Myocyte (in vitro differentiated cells): ENCODE results near the gene ST3GAL5. TPM values are rescaled to one million over a fixed set of nuclear protein-coding genes. Genes with fewer than 3 reads are reported as not detected.
"Not testable (repeated sequence)": the region's sequence is repeated elsewhere in the genome, so short reads cannot be mapped to it uniquely, and the experiment has no call there.

Experiments
- DNase-seq: peaks from one replicate; pipeline ENCODE4 v3.0.0-alpha.2; 2012; ENCODE audit warnings: low read depth
- polyA plus RNA-seq: library from polyadenylated mRNA; unstranded; fragments of >200 nt; gene quantifications from one replicate; pipeline ENCODE4 v1.2.1, GENCODE V29; 2012; ENCODE audit warnings: missing spikeins
- total RNA-seq: library from RNA; depleted of rRNA; stranded (reverse); fragments of >200 nt; gene quantifications from 2 replicates; pipeline ENCODE4 v1.2.3, GENCODE V29; 2014

The ST3GAL5 gene
- 46.9 and 68.8 TPM in 2 replicates for total RNA-seq
- 13.8 TPM for polyA plus RNA-seq

GRCh38 chr2:85888684-85889626, at the start of gene ST3GAL5:
TSS of gene ST3GAL5 (minus strand) at chr2:85888990. CDS start at chr2:85888905, 85 bp downstream.
- peak; percentile 90 for DNase-seq

DNA sequence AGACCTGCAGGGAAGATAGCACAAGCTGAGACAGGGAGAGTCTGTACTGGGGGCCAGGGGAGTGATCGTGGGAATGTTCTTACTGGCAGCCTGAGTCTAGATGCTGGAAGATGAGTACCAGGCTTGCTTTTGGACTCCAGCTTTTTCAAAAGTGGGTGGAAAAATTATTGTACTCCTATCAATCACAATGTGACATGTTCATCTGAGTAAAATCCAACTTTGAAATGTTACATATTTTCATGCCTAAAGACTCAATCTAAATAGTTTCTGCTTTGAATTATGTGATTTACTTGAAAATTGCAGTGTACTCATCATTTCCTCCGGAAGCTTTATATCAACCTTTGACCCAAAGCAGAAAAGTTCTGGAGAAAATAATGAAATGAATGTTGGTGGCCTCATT, 49.7 kb upstream of the ST3GAL5 start:
- DNase-seq = no peak

DNA sequence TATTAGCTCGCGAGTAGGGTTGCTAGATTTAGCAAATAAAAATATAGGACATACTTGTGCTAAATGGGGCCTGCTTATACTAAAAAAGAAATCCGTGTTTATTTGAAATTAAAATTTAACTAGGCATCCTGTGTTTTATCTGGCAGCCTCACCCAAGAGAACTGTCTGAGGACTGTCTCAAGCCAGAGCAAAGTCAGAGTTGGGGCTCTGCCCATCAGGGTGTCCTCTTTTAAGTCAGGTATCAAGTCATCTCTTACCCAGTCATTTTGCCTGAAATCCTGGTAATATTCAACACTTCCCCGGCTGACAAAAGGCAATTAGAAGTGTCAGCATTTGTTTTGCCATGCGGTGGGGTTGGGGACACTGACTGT, 48.3 kb upstream of the ST3GAL5 start:
- DNase-seq = no peak

DNA sequence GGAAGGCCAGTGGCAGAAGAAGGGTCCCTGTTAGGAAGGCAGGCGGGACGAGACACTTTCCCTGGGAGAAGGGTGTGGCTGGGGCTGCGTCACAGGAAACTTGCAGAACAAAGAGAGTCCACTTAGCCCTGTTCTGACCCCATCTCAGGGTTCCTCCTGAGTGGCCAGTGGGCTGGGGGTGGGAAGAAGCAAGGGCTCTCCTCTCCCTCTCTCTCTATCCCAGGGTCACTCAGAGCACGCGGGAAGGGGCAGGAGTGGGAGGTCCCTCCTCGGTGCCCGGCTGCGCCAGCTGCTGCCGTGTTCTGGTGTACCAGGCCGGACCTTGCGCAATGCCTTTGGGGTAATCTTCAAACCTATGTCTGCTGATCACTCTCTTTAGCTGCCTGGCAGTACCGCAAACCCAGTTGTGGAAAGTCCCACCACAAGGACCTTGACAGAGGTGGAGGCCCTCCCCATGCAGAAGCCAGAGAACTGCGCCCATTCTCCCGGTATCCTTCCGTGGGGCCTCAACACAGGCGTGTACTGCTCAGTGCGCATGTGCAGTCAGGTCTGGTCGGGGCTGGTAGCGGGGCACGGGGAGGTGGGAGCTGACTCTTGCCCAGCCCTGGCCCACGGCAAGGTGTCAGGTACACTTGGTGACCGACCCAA, 47.8 kb upstream of the ST3GAL5 start:
- DNase-seq = no peak

DNA sequence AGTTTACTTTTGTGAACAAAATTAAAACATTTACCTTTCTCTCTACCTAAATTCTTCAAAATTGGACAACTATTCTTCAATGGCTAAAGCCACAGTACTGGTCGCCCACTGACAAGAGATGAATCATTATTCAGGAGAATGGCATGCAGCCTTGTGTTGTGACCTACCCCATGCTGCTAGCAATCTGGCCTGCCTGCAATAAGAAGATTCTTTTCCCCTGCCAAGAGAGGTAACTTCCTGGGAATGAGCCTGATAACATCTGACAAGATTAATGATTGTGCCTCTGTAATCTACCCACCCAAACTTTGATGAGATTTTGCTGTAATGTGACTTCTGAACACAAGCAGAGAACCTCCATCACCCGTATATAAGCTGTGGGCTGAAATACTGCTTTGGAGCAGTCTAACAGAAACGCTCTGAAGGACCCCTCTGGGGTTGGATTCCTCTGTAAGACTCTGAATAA, 47.0 kb upstream of the ST3GAL5 start:
- DNase-seq = peak; percentile 68

DNA sequence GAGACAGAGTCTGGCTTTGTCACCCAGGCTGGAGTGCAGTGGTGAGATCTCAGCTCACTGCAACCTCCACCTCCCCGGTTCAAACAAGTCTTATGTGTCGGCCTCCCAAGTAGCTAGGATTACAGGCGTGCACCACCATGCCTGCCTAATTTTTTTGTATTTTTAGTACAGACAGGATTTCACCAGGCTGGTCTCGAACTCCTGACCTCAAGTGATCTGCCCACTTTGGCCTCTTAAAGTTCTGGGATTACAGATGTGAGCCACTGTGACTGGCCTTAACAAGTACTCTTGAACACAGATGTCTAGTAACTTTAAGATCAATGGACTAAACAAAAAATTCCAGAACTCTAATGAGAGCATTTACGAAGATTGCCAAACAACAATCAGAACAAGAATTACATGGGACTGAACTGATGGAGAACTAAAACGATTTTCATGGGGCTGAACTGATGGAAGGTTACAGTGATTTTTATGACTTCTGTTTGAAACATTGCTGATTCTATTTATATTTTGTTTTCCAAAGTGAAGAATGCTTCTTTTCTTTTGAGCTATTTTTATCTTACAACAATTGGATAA, 46.5 kb upstream of the ST3GAL5 start:
- DNase-seq = no peak

- DNase-seq = peak; percentile 25
Measured at GRCh38 chr2:85933753-85934594, 45.2 kb upstream of the ST3GAL5 start.

GRCh38 chr2:85931151-85931550, 42.4 kb upstream of the ST3GAL5 start:
- not testable (repeated sequence) for DNase-seq

GRCh38 chr2:85930129-85931124, 41.6 kb upstream of the ST3GAL5 start:
- DNase-seq = no peak

- DNase-seq = no peak
Measured at GRCh38 chr2:85929096-85930050, 40.6 kb upstream of the ST3GAL5 start.

GRCh38 chr2:85926931-85927661, 38.3 kb upstream of the ST3GAL5 start:
- DNase-seq = no peak

- no peak for DNase-seq
Measured at GRCh38 chr2:85926526-85926925, 37.7 kb upstream of the ST3GAL5 start.

DNA sequence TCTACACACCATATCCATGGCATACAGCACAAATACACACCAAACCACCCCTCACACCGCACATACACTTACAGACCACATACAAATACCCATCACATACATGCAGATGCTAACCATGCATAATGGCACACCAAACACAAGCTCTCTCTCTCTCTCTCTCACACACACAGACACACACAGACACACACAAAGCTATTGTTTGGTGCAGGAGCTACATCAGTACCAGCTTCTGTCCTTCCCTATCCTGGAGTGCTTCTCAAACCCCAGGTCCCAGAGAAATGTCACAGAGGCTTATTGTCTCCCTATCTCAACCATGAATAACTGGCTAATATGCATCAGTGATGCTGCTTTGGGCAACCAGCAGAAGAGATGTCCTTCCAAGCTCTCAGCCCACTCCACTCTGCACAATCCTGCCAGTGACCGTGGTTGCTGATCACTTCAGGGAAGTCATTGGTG, 36.5 kb upstream of the ST3GAL5 start:
- no peak for DNase-seq

DNA sequence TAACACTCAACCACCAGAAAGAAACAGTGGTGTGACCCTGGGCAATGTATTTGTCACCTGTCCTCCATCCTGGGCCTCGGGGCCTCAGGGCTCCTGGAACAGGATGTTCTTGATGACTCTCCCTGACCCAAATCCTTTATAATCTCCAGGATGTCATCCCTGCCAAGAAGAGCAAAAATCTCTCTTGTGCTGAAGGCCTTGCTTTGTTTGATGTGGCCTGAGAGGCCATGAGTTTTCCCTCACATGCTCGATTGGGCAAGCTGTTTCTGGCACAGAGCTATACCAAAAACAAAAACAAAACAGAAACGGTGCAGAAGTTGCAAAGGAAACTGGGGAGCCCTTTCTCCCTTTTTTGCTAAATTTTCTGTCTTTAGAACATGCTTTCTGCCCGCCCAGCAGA, 35.7 kb upstream of the ST3GAL5 start:
- peak; percentile 65 for DNase-seq

GRCh38 chr2:85922199-85922598, 33.4 kb upstream of the ST3GAL5 start:
- no peak for DNase-seq

DNA sequence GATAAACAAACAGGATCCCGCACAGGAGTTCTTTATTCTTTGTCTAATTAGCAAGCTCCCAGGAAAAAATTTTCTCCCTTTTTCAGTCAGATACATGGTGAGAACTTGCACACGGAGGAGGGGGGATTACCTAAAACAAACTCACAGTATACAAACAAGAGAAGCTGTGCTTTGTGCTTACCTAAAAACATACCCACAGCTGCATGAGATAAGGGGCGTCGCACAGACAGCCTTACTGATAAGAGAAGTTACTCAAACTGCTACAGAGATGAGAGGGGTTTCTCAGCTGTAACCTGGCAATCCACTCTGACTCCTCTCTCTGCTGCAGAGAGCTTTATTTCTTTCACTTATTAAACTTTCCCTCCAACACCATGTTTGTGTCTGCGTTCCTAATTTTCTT, 32.9 kb upstream of the ST3GAL5 start:
- no peak for DNase-seq

DNA sequence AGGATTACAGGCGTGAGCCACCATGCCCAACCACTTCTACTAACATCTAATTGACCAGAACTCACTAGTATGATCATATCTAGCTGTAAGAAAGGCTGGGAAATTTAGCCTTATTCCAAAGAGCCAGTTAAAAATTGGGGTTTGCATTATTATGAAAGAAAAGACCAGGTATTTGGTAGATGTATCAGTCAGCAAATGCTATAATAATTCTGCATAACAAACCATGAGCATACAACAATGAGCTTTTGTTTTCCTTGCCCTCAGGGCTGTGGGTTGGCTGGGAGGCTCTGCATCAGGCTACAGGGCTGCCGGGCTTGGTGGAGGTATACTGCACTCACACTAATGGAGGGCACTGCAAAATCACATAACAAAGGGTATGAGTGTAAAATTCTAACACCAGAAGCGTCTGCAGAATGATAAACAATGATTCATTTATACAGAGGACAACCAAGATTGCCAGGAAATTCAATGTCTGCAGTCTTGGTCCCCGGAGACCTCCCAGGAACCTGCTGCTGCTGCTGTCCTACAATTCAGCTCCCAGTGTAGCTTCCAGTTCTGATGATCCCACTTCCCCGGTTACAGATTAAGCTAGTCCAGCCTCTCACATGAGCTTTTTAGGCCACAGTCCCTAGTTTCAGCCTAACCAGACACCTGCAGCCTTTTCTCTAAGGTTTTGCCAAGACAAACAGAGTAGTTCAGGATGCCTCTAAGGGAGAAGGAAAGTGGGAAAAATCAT, 32.2 kb upstream of the ST3GAL5 start:
- DNase-seq = peak; percentile 57
